Lung (tissue), 16 donors: ENCODE data around the gene GAS1. TPM values are rescaled to one million over a fixed set of nuclear protein-coding genes. Genes with fewer than 3 reads are reported as not detected.

Experiments used
- ATAC-seq: fragments of 200-7000 bp; cut with Tn5 transposase; one replicate; pipeline ENCODE4 v1.9.1; 2020; ENCODE audit warnings: moderate number of reproducible peaks; ENCODE audit not compliant: insufficient read depth, low FRiP score
- DNase-seq, 3 donors: peaks; one replicate each; pipeline ENCODE4 v3.0.0-alpha.2; 2013 to 2017
- H3K27ac ChIP-seq, 2 donors: one replicate each; pipeline ENCODE4 v1.5.1; 2013; ENCODE audit warnings: mild to moderate bottlenecking in 2 of 2, moderate library complexity in 2 of 2, control low read depth in 1 of 2, inconsistent platforms in 1 of 2, low read depth in 1 of 2, low read length in 1 of 2
- H3K27me3 ChIP-seq, 3 donors: one replicate each; pipeline ENCODE4 v1.5.1; 2013; ENCODE audit warnings: low read length in 2 of 3; ENCODE audit not compliant: control insufficient read depth in 3 of 3, insufficient read depth in 3 of 3
- H3K36me3 ChIP-seq, 4 donors: one replicate each; pipeline ENCODE4 v1.5.1; 2013; ENCODE audit warnings: low read length in 4 of 4, mild to moderate bottlenecking in 1 of 4, moderate library complexity in 1 of 4; ENCODE audit not compliant: control insufficient read depth in 4 of 4, insufficient read depth in 4 of 4
- H3K4me1 ChIP-seq, 5 donors: one replicate each; pipeline ENCODE4 v1.5.1; 2013; ENCODE audit warnings: low read length in 5 of 5, mild to moderate bottlenecking in 2 of 5, moderate library complexity in 1 of 5; ENCODE audit not compliant: control insufficient read depth in 5 of 5, insufficient read depth in 5 of 5
- H3K4me3 ChIP-seq: one replicate; pipeline ENCODE4 v1.5.1; 2013; ENCODE audit warnings: mild to moderate bottlenecking, control low read depth, moderate library complexity
- H3K9ac ChIP-seq, 2 donors: one replicate each; pipeline ENCODE4 v1.5.1; 2013; ENCODE audit warnings: low read length in 2 of 2, control low read depth in 1 of 2; ENCODE audit not compliant: insufficient read depth in 1 of 2
- H3K9me3 ChIP-seq, 4 donors: one replicate each; pipeline ENCODE4 v1.5.1; 2013; ENCODE audit warnings: low read length in 3 of 4, mild to moderate bottlenecking in 1 of 4, moderate library complexity in 1 of 4; ENCODE audit not compliant: control insufficient read depth in 4 of 4, insufficient read depth in 3 of 4
- CTCF ChIP-seq: IDR thresholded peaks from 2 replicates; pipeline ENCODE4 v1.5.1; 2012; ENCODE audit warnings: mild to moderate bottlenecking; ENCODE audit errors: control extremely low read depth, extremely low read depth
- WGBS, 2 donors: extraction: QIAGEN DNeasy Blood & Tissue Kit; methylation state at CpG; one replicate each; pipeline ENCODE4 v1.1.7; 2013; 5-methylcytosine and 5-hydroxymethylcytosine counted together
- long read RNA-seq, 5 donors: transcript quantifications; one replicate each; lab custom pipeline, GENCODE V29; 2026
- polyA plus RNA-seq, 2 donors: library from polyadenylated mRNA; stranded (reverse); fragments of 200-250 nt; gene quantifications; one replicate each; pipeline ENCODE4 v1.2.1, GENCODE V29; 2013
- total RNA-seq, 2 donors: library from RNA; depleted of rRNA in 1 of 2; stranded (reverse); fragments of >200 nt in 1 of 2; gene quantifications; one replicate each; pipeline ENCODE4 v1.2.1, GENCODE V29; 2014 to 2021
- donor health status: control.
- donor health status: control.
- donor health status: Bipolar disorder and iron deficiency.
- donor health status: healthy.
- donor health status: DM: yes; HTN: yes; CAD: no.

GAS1 gene
- total RNA-seq = 10 to 100 TPM; 13.5 to 21.2 TPM
- polyA plus RNA-seq = 1 to 10 TPM; 5.3 to 7.3 TPM
- long read RNA-seq, donor 1, transcript GAS1-201 (1 exons, 2,827 nt) = major isoform, 29 of 29 reads
- long read RNA-seq, donor 1, partial matches to known transcripts = 0 of 29 reads
- long read RNA-seq, donor 1, other reads (novel, unspliced or antisense) = 0 of 29 reads
- long read RNA-seq, donor 2, transcript GAS1-201 (1 exons, 2,827 nt) = major isoform, 16 of 16 reads
- long read RNA-seq, donor 2, partial matches to known transcripts = 0 of 16 reads
- long read RNA-seq, donor 2, other reads (novel, unspliced or antisense) = 0 of 16 reads
- long read RNA-seq, donor 3, transcript GAS1-201 (1 exons, 2,827 nt) = major isoform, 16 of 16 reads
- long read RNA-seq, donor 3, partial matches to known transcripts = 0 of 16 reads
- long read RNA-seq, donor 3, other reads (novel, unspliced or antisense) = 0 of 16 reads
- long read RNA-seq, donor 4, transcript GAS1-201 (1 exons, 2,827 nt) = major isoform, 29 of 29 reads
- long read RNA-seq, donor 4, partial matches to known transcripts = 0 of 29 reads
- long read RNA-seq, donor 4, other reads (novel, unspliced or antisense) = 0 of 29 reads
- long read RNA-seq, donor 5, transcript GAS1-201 (1 exons, 2,827 nt) = major isoform, 36 of 36 reads
- long read RNA-seq, donor 5, partial matches to known transcripts = 0 of 36 reads
- long read RNA-seq, donor 5, other reads (novel, unspliced or antisense) = 0 of 36 reads

GRCh38 chr9:86947146-86948073 lies at the start of gene GAS1:
TSS of gene GAS1 (minus strand) at chr9:86947506. CDS start at chr9:86946779, 727 bp downstream.
- TF ChIP-seq CTCF = no peak
- peaks cover 0 to 3% (median 0%) of the 10 kb centered on the region in 4 donors for H3K9me3 ChIP-seq
- H3K4me3 ChIP-seq = peak within 1 kb of the TSS; percentile 81
- peaks cover 0 to 6% (median 1%) of the 10 kb centered on the region in 4 donors for H3K36me3 ChIP-seq
- peak within 1 kb of the TSS; percentile 93 to 95 for H3K27ac ChIP-seq
- peaks cover 0 to 10% (median 6%) of the 10 kb centered on the region in 3 donors for H3K27me3 ChIP-seq
- peaks cover 7 to 40% (median 15%) of the 10 kb centered on the region in 5 donors for H3K4me1 ChIP-seq
- peak; percentile 96 to 99 (median 99) for DNase-seq
- peak; percentile 77 for ATAC-seq
- 0% methylated on average over 82 to 89 of the region's 89 CpGs for WGBS, 2 donors
- peak within 1 kb of the TSS; percentile 18 to 83 for H3K9ac ChIP-seq

- Histone ChIP-seq H3K9me3 (no peaks in the 10 kb centered on the region), H3K4me3 (no peak overlapping the region), H3K9ac (peak overlapping the region in 1 of 2 donors; percentile 49), H3K27ac (no peak overlapping the region), H3K36me3 (no peaks in the 10 kb centered on the region), H3K27me3 (no peaks in the 10 kb centered on the region), H3K4me1 (peaks cover 0 to 6% (median 0%) of the 10 kb centered on the region in 5 donors)
- TF ChIP-seq CTCF = no peak
- whole genome bisulfite sequencing, 2 donors = 48 to 70% methylated on average over 1 of the region's 1 CpG
- DNase-seq = peak in 2 of 3 donors; percentile 40 to 50
- ATAC-seq = no peak
Measured at GRCh38 chr9:86994231-86994630, 46.9 kb upstream of the GAS1 start.

- Histone ChIP-seq H3K4me3 (no peak overlapping the region), H3K36me3 (no peaks in the 10 kb centered on the region), H3K27me3 (no peaks in the 10 kb centered on the region), H3K9ac (peak overlapping the region in 1 of 2 donors; percentile 49), H3K9me3 (no peaks in the 10 kb centered on the region), H3K4me1 (peaks cover 0 to 6% (median 0%) of the 10 kb centered on the region in 5 donors), H3K27ac (no peak overlapping the region)
- TF ChIP-seq CTCF = no peak
- DNase-seq = no peak
- no peak for ATAC-seq
Measured at GRCh38 chr9:86993830-86994229, 46.5 kb upstream of the GAS1 start.
